Endothelial cell of umbilical vein (primary cell): ENCODE results near the gene MAGT1. TPM values are rescaled to one million over a fixed set of nuclear protein-coding genes. Genes with fewer than 3 reads are reported as not detected.

Source experiments
- BruUV-seq: library from RNA; stranded (reverse); fragments of 400-500 nt; replicated peaks from 2 replicates; lab custom pipeline; 2021; lab: Mats Ljungman, UMichigan
- CTCF ChIA-PET: fragments of 300-600, 350-600 bp; sonication (Branson Sonifier 250); formaldehyde crosslinking; loops from one replicate; lab custom pipeline; 2021; ENCODE audit warnings: antibody characterized with exemption, inconsistent platforms; lab: Charles Lee
- POLR2A ChIA-PET: fragments of 300-600, 350-600 bp; sonication (Branson Sonifier 250); formaldehyde crosslinking; loops from one replicate; lab custom pipeline; 2021; ENCODE audit warnings: antibody characterized with exemption, inconsistent platforms; lab: Charles Lee
- DNase-seq: peaks from one replicate; pipeline ENCODE4 v3.0.0-alpha.2; 2011; ENCODE audit warnings: low read depth, low spot score
- FAIRE-seq: peaks from 2 replicates; lab custom pipeline; 2011; peaks lifted over from hg19 to GRCh38; lab: Jason Lieb, UNC
- H2AFZ ChIP-seq: 2 replicates; pipeline ENCODE4 v1.6.0; 2012; ENCODE audit warnings: low read depth, low read length, control low read depth, inconsistent platforms
- H3K27ac ChIP-seq: 2 replicates; pipeline ENCODE4 v1.5.1; 2011; ENCODE audit warnings: low read depth, mild to moderate bottlenecking, control low read depth, low read length, moderate library complexity; ENCODE audit not compliant: insufficient read depth
- H3K27me3 ChIP-seq, 2 experiments: 2 replicates each; pipeline versions ENCODE4 v1.6.0 to v1.6.1; 2011; ENCODE audit warnings: low read length in 2 of 2, mixed read lengths in 1 of 2; ENCODE audit not compliant: control insufficient read depth in 2 of 2, insufficient read depth in 2 of 2
- H3K36me3 ChIP-seq, 2 experiments: 2 replicates in 1 of 2; 3 replicates in 1 of 2; pipeline ENCODE4 v1.5.1; 2011; ENCODE audit warnings: low read length in 2 of 2, mild to moderate bottlenecking in 1 of 2, moderate library complexity in 1 of 2; ENCODE audit not compliant: control insufficient read depth in 2 of 2, insufficient read depth in 2 of 2; ENCODE audit errors: extremely low read depth in 1 of 2
- H3K4me1 ChIP-seq: 3 replicates; pipeline ENCODE4 v1.5.1; 2011; ENCODE audit warnings: mild to moderate bottlenecking, low read length; ENCODE audit not compliant: control insufficient read depth, insufficient read depth; ENCODE audit errors: extremely low read depth
- H3K4me2 ChIP-seq: 2 replicates; pipeline ENCODE4 v1.6.1; 2011; ENCODE audit warnings: low read length, control low read depth, mixed read lengths; ENCODE audit not compliant: insufficient read depth
- H3K4me3 ChIP-seq, 3 experiments: fragments of 200-600 bp in 1 of 3; sonication (generic), shearing (Covaris generic) in 1 of 3; replicated peaks in 1 of 3; 2 replicates each; pipeline ENCODE4 v1.5.1; 2011 to 2016; ENCODE audit warnings: control low read depth in 3 of 3, low read length in 3 of 3, mild to moderate bottlenecking in 2 of 3, inconsistent platforms in 1 of 3, low read depth in 1 of 3, moderate library complexity in 1 of 3; ENCODE audit not compliant: insufficient read depth in 1 of 3
- H3K79me2 ChIP-seq: 2 replicates; pipeline ENCODE4 v1.6.0; 2012; ENCODE audit warnings: low read length, inconsistent platforms; ENCODE audit not compliant: control insufficient read depth, insufficient read depth
- H3K9ac ChIP-seq: replicated peaks from 2 replicates; pipeline ENCODE3; 2011; ENCODE audit warnings: low read length, control low read depth; ENCODE audit not compliant: insufficient read depth; ENCODE audit errors: extremely low read depth
- H3K9me1 ChIP-seq: replicated peaks from 3 replicates; pipeline ENCODE4 v1.6.0; 2011; ENCODE audit warnings: mild to moderate bottlenecking, low read length; ENCODE audit not compliant: control insufficient read depth, insufficient read depth; ENCODE audit errors: extremely low read depth
- H3K9me3 ChIP-seq: replicated peaks from 2 replicates; pipeline ENCODE4 v1.5.1; 2012; ENCODE audit warnings: low read length, inconsistent platforms; ENCODE audit not compliant: control insufficient read depth, insufficient read depth
- H4K20me1 ChIP-seq: replicated peaks from 2 replicates; pipeline ENCODE3; 2011; ENCODE audit warnings: mild to moderate bottlenecking, low read length; ENCODE audit not compliant: control insufficient read depth, insufficient read depth; ENCODE audit errors: extremely low read depth
- CTCF ChIP-seq, 2 donors: IDR thresholded peaks; 1 replicate in 1 of 2; 2 replicates in 1 of 2; pipeline ENCODE4 v1.5.1; 2011; ENCODE audit warnings: low read length in 2 of 2, mild to moderate bottlenecking in 2 of 2, moderate library complexity in 2 of 2, control low read depth in 1 of 2, inconsistent platforms in 1 of 2, low read depth in 1 of 2; ENCODE audit not compliant: insufficient read depth in 1 of 2; ENCODE audit errors: extremely low read depth in 1 of 2
- EZH2 ChIP-seq: IDR thresholded peaks from 2 replicates; pipeline ENCODE4 v1.6.1; 2012; ENCODE audit warnings: borderline replicate concordance, low read depth, mild to moderate bottlenecking, moderate library complexity, low read length, inconsistent platforms; ENCODE audit not compliant: severe bottlenecking
- FOS ChIP-seq: IDR thresholded peaks from 2 replicates; pipeline ENCODE4 v1.6.1; 2011; ENCODE audit warnings: mild to moderate bottlenecking, low read length, moderate library complexity, borderline replicate concordance; ENCODE audit not compliant: insufficient read depth
- GATA2 ChIP-seq: IDR thresholded peaks from 2 replicates; pipeline ENCODE4 v1.7.0; 2011; ENCODE audit warnings: low read depth, mild to moderate bottlenecking, moderate library complexity, mixed read lengths, low read length; ENCODE audit not compliant: insufficient read length, insufficient read depth
- JUN ChIP-seq: IDR thresholded peaks from 2 replicates; pipeline ENCODE4 v1.6.1; 2011; ENCODE audit warnings: borderline replicate concordance, low read depth; ENCODE audit not compliant: insufficient read length, insufficient read depth
- MAX ChIP-seq: IDR thresholded peaks from 2 replicates; pipeline ENCODE4 v1.6.1; 2011; ENCODE audit not compliant: insufficient read depth, insufficient read length
- MYC ChIP-seq: IDR thresholded peaks from one replicate; pipeline ENCODE4 v1.6.1; 2011; ENCODE audit warnings: mild to moderate bottlenecking, low read depth, low read length
- POLR2A ChIP-seq: IDR thresholded peaks from 2 replicates; pipeline ENCODE4 v1.6.1; 2012; ENCODE audit warnings: low read depth, mild to moderate bottlenecking, control low read depth, low read length
- POLR2AphosphoS5 ChIP-seq: IDR thresholded peaks from 2 replicates; pipeline ENCODE4 v1.6.1; 2012; ENCODE audit warnings: low read depth, mild to moderate bottlenecking, control low read depth, low read length, moderate library complexity; ENCODE audit not compliant: insufficient read depth
- dilution Hi-C: fragments of 300-500 bp; cut with MboI; formaldehyde crosslinking; loops from one replicate; pipeline ENCODE4 v1.15.0; 2019; ENCODE audit warnings: low sequenced_read_pairs; ENCODE audit not compliant: extremely low pct_ligation_motif_present
- intact Hi-C: fragments of 100-400 bp; cut with micrococcal nuclease; formaldehyde crosslinking; loops from one replicate; pipeline ENCODE4 v1.10.0; 2022
- polyA plus RNA-seq, 4 experiments: library from polyadenylated mRNA; depleted of rRNA in 3 of 4; stranded (reverse) in 3 of 4; unstranded in 1 of 4; fragments of >200 nt; gene quantifications; 2 replicates each; pipeline versions ENCODE4 v1.2.1 to v1.2.3, GENCODE V29; 2011 to 2012; ENCODE audit warnings: missing spikeins in 1 of 4
- total RNA-seq: library from RNA; stranded (reverse); gene quantifications from 2 replicates; pipeline ENCODE4 v1.2.3, GENCODE V29; 2021

The MAGT1 gene
- total and polyA plus RNA-seq, 2 donors (not counting 3 experiments of a cell fraction or from before 2014, with no cell fraction given): 36.3 to 66.9 TPM

GRCh38 chrX:77924320-77924859, 29.2 kb upstream of the MAGT1 start:
- no peak overlapping the region for H3K4me2 ChIP-seq
- intact Hi-C loops: no loop called here
- no peak overlapping the region for H3K9ac ChIP-seq
- TF ChIP-seq GATA2 (no peak), MYC (no peak), POLR2AphosphoS5 (no peak), CTCF (IDR thresholded peaks at IDR 0.05; ENCODE audit: extremely low read depth in 1 of 2, insufficient read depth in 1 of 2, low read depth in 1 of 2, low read length in 2 of 2) (no peak), MAX (no peak), JUN (no peak), POLR2A (no peak), FOS (no peak), EZH2 (no peak)
- no peak overlapping the region for H2AFZ ChIP-seq
- H3K79me2 ChIP-seq: no peaks in the 10 kb centered on the region
- H3K9me1 ChIP-seq: no peaks in the 10 kb centered on the region
- no peaks in the 10 kb centered on the region for H3K4me1 ChIP-seq
- H3K27me3 ChIP-seq: no peaks in the 10 kb centered on the region
- no peaks in the 10 kb centered on the region for H3K9me3 ChIP-seq
- POLR2A ChIA-PET: no interaction called here
- H3K36me3 ChIP-seq: no peaks in the 10 kb centered on the region
- no peaks in the 10 kb centered on the region for H4K20me1 ChIP-seq
- H3K27ac ChIP-seq: no peak overlapping the region
- H3K4me3 ChIP-seq: no peak overlapping the region
- dilution Hi-C loops: no loop called here
- no peak for FAIRE-seq
- CTCF ChIA-PET: no interaction called here
- DNase-seq: no peak
- BruUV-seq: no TSS peak
